SW 1271 (cell line): ENCODE results near the gene PAPPA2.
"Not testable (repeated sequence)": the region's sequence is repeated elsewhere in the genome, so short reads cannot be mapped to it uniquely, and the experiment has no call there.

Experiments used
- DNase-seq, 2 experiments: peaks; one replicate each; lab custom pipeline; 2025; lab: John Stamatoyannopoulos, UW

The PAPPA2 gene

GRCh38 chr1:176462674-176463378 is at the start of gene PAPPA2:
TSS of gene PAPPA2 (plus strand) at chr1:176463175. CDS start at chr1:176556323, 93,148 bp downstream.
- DNase-seq, result no peak

GRCh38 chr1:176416777-176417176 is 46.2 kb upstream of the PAPPA2 start:
- DNase-seq, result no peak

GRCh38 chr1:176419608-176420007 is 43.4 kb upstream of the PAPPA2 start:
- not testable (repeated sequence) for DNase-seq

GRCh38 chr1:176434234-176434633 is 28.7 kb upstream of the PAPPA2 start:
- no peak for DNase-seq

- no peak for DNase-seq
These were observed 26.7 kb upstream of the PAPPA2 start for GRCh38 chr1:176436251-176436650.

- DNase-seq, result no peak
These were observed 22.8 kb upstream of the PAPPA2 start for GRCh38 chr1:176440176-176440575.

GRCh38 chr1:176444286-176444685 is 18.7 kb upstream of the PAPPA2 start:
- DNase-seq, result no peak

- DNase-seq, result no peak
These were observed 17.6 kb upstream of the PAPPA2 start for GRCh38 chr1:176445402-176445801.

- no peak for DNase-seq
These were observed 14.6 kb upstream of the PAPPA2 start for GRCh38 chr1:176448340-176448739.

GRCh38 chr1:176450526-176450925 is 12.4 kb upstream of the PAPPA2 start:
- DNase-seq, result no peak

GRCh38 chr1:176451741-176452140 is 11.2 kb upstream of the PAPPA2 start:
- DNase-seq, result not testable (repeated sequence)

GRCh38 chr1:176456795-176457194 is 6.2 kb upstream of the PAPPA2 start:
- no peak for DNase-seq

- no peak for DNase-seq
These were observed 2.2 kb upstream of the PAPPA2 start for GRCh38 chr1:176460544-176461336.

GRCh38 chr1:176461576-176461975 is 1.4 kb upstream of the PAPPA2 start:
- no peak for DNase-seq

GRCh38 chr1:176466514-176466913 is 3.5 kb downstream of the PAPPA2 start:
- no peak for DNase-seq

GRCh38 chr1:176469450-176470010 is 6.6 kb downstream of the PAPPA2 start:
- DNase-seq, result no peak

- no peak for DNase-seq
These were observed 8.6 kb downstream of the PAPPA2 start for GRCh38 chr1:176471338-176472121.

- DNase-seq, result no peak
These were observed 17.0 kb downstream of the PAPPA2 start for GRCh38 chr1:176479971-176480370.

- no peak for DNase-seq
These were observed 17.8 kb downstream of the PAPPA2 start for GRCh38 chr1:176480750-176481149.

- DNase-seq, result no peak
These were observed 22.1 kb downstream of the PAPPA2 start for GRCh38 chr1:176485083-176485482.

GRCh38 chr1:176494436-176494835 is 31.5 kb downstream of the PAPPA2 start:
- no peak for DNase-seq

- DNase-seq, result no peak
These were observed 36.7 kb downstream of the PAPPA2 start for GRCh38 chr1:176499671-176500070.
